Measurements from ENCODE around the gene RHEX.
"Not testable (repeated sequence)": the region's sequence is repeated elsewhere in the genome, so short reads cannot be mapped to it uniquely, and the experiment has no call there.

DNA sequence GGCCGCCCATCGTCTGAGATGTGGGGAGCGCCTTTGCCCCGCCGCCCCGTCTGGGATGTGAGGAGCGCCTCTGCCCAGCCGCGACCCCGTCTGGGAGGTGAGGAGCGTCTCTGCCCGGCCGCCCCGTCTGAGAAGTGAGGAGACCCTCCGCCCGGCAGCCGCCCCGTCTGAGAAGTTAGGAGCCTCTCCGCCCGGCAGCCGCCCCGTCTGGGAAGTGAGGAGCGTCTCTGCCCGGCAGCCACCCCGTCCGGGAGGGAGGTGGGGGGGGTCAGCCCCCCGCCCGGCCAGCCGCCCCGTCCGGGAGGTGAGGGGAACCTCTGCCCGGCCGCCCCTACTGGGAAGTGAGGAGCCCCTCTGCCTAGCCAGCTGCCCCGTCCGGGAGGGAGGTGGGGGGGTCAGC, 11.0 kb downstream of the RHEX start:
- not testable (repeated sequence) for TF ChIP-seq CBFB (CRISPR knock-in tag; IDR thresholded peaks at IDR 0.05; ENCODE audit: low read depth); NFYB (CRISPR knock-in tag; conservative IDR thresholded peaks at IDR 0.05; ENCODE audit: low read depth); FOXP1 (CRISPR knock-in tag; IDR thresholded peaks at IDR 0.05; ENCODE audit: borderline replicate concordance); ZNF396 (CRISPR knock-in tag; IDR thresholded peaks at IDR 0.05; ENCODE audit: borderline replicate concordance); E2F1 (CRISPR knock-in tag; IDR thresholded peaks at IDR 0.05); CTCF (IDR thresholded peaks at IDR 0.05); TEAD4 (CRISPR knock-in tag; IDR thresholded peaks at IDR 0.05)
- TF ChIP-seq, protein P1, sequence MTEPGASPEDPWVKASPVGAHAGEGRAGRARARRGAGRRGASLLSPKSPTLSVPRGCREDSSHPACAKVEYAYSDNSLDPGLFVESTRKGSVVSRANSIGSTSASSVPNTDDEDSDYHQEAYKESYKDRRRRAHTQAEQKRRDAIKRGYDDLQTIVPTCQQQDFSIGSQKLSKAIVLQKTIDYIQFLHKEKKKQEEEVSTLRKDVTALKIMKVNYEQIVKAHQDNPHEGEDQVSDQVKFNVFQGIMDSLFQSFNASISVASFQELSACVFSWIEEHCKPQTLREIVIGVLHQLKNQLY (CRISPR knock-in tag; IDR thresholded peaks at IDR 0.05) = not testable (repeated sequence)
- TF ChIP-seq, protein P2, sequence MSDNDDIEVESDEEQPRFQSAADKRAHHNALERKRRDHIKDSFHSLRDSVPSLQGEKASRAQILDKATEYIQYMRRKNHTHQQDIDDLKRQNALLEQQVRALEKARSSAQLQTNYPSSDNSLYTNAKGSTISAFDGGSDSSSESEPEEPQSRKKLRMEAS (CRISPR knock-in tag; IDR thresholded peaks at IDR 0.05) = not testable (repeated sequence)
- TF ChIP-seq, protein P3, sequence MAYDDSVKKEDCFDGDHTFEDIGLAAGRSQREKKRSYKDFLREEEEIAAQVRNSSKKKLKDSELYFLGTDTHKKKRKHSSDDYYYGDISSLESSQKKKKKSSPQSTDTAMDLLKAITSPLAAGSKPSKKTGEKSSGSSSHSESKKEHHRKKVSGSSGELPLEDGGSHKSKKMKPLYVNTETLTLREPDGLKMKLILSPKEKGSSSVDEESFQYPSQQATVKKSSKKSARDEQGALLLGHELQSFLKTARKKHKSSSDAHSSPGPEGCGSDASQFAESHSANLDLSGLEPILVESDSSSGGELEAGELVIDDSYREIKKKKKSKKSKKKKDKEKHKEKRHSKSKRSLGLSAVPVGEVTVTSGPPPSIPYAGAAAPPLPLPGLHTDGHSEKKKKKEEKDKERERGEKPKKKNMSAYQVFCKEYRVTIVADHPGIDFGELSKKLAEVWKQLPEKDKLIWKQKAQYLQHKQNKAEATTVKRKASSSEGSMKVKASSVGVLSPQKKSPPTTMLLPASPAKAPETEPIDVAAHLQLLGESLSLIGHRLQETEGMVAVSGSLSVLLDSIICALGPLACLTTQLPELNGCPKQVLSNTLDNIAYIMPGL (CRISPR knock-in tag; IDR thresholded peaks at IDR 0.05) = not testable (repeated sequence)

All from WTC11 (cell line).